Nephron (organoid): ENCODE results near the gene RFC2.

Experiments
- H3K27ac Mint-ChIP-seq, 3 experiments: 2 replicates each; pipeline ENCODE4 v1.8.0; 2020; ENCODE audit warnings: mixed read lengths in 3 of 3, mild to moderate bottlenecking in 2 of 3, moderate library complexity in 1 of 3
- H3K27me3 Mint-ChIP-seq: 2 replicates; pipeline ENCODE4 v1.8.0; 2021; ENCODE audit warnings: low read depth, mild to moderate bottlenecking, moderate library complexity, mixed read lengths
- H3K36me3 Mint-ChIP-seq: 2 replicates; pipeline ENCODE4 v1.8.0; 2020; ENCODE audit warnings: low read depth, mixed read lengths
- H3K4me1 Mint-ChIP-seq: 2 replicates; pipeline ENCODE4 v1.8.0; 2020; ENCODE audit warnings: mixed read lengths
- H3K4me3 Mint-ChIP-seq, 3 experiments: 2 replicates each; pipeline ENCODE4 v1.8.0; 2020; ENCODE audit warnings: mild to moderate bottlenecking in 3 of 3, mixed read lengths in 3 of 3, moderate library complexity in 2 of 3
- H3K9me3 Mint-ChIP-seq: 2 replicates; pipeline ENCODE4 v1.8.0; 2020; ENCODE audit warnings: mixed read lengths
- TF ChIP-seq, protein P1 (sequence below), 3 experiments: fragments of 200-600 bp; sonication (generic); IDR thresholded peaks; one replicate each; pipeline ENCODE4 v1.5.0; 2021; ENCODE audit warnings: antibody characterized with exemption in 3 of 3; ENCODE audit not compliant: unreplicated experiment in 3 of 3

Gene RFC2

DNA sequence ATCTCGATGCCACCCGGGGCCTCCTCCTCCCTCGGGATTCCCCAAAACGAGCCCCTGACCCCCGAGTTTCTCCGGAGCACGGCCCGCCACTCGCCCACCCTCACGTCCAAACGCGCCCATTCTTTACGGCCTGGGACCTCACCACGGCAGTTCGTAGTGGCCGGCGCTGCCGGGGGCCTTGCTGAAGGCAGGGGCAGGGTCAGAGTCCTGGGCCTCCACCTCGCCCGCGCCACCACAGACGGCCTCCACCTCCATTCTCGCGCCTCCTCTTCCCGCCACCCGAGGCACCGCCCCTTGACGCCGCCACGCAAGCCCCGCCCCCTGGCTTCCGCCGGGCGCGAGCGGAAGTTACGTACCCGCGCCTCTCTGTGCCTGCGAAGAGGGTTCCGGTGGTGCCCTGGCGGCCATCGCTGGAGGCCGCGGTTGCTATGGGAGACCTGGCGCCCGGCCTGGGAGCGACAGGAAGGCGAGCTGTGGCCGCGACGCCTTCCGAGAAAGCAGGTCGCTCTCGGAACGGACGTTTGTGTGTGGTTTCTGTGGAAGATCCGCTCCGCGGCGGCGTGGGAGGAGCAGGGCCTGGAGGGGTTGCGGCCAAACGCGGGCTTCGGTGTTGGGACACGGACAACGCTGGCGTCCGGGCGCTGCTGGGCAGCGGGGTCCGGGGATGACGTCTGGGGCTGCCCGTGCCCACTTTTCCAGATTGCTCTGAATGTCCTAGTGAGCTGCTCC, at the start of gene RFC2:
Gene RFC2 (minus strand): TSS at position 271 of the 729 bp plus-strand sequence. CDS start 16 bp downstream, at position 255.
- Mint-ChIP-seq H3K4me3 (peak within 1 kb of the TSS; percentile 97 to 98 (median 97)), H3K27me3 (no peaks in the 10 kb centered on the region), H3K9me3 (no peaks in the 10 kb centered on the region), H3K27ac (peak within 1 kb of the TSS; percentile 90 to 98 (median 96)), H3K4me1 (peaks cover 19% of the 10 kb centered on the region), H3K36me3 (peaks cover 23% of the 10 kb centered on the region)
- TF ChIP-seq, protein P1, sequence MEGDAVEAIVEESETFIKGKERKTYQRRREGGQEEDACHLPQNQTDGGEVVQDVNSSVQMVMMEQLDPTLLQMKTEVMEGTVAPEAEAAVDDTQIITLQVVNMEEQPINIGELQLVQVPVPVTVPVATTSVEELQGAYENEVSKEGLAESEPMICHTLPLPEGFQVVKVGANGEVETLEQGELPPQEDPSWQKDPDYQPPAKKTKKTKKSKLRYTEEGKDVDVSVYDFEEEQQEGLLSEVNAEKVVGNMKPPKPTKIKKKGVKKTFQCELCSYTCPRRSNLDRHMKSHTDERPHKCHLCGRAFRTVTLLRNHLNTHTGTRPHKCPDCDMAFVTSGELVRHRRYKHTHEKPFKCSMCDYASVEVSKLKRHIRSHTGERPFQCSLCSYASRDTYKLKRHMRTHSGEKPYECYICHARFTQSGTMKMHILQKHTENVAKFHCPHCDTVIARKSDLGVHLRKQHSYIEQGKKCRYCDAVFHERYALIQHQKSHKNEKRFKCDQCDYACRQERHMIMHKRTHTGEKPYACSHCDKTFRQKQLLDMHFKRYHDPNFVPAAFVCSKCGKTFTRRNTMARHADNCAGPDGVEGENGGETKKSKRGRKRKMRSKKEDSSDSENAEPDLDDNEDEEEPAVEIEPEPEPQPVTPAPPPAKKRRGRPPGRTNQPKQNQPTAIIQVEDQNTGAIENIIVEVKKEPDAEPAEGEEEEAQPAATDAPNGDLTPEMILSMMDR (IDR thresholded peaks at IDR 0.05; ENCODE audit: unreplicated experiment in 3 of 3), result peak in 2 of 3 experiments; percentile 24 to 35

DNA sequence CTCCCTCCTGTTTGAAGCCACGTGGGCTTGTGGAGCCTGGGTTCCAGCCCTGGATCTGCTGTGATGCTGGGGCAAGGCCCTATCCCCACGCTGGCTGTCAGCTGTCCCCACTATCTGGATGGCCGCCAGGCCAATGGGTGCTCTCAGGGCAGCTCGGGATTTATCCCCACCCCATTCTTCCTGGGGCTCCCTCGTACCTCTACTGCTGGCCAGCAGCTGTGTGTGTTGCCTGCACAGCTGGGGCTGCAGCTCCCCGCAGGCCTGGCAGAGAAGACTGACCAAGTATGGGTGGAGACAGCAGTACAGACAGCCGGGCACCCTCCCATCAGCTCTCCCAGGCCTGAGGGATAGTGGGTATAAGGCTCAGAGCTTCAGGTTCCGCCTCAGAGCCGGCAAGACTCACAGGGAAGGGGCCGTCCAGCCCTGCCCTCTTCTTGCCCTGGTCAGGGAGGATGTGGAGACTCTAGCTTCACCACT, 48.6 kb upstream of the RFC2 start:
- H3K4me1 Mint-ChIP-seq, result peaks cover 10% of the 10 kb centered on the region
- no peak overlapping the region for H3K4me3 Mint-ChIP-seq
- H3K27me3 Mint-ChIP-seq, result no peaks in the 10 kb centered on the region
- H3K36me3 Mint-ChIP-seq, result no peaks in the 10 kb centered on the region
- H3K27ac Mint-ChIP-seq, result no peak overlapping the region
- no peaks in the 10 kb centered on the region for H3K9me3 Mint-ChIP-seq
- TF ChIP-seq, protein P1 (IDR thresholded peaks at IDR 0.05; ENCODE audit: unreplicated experiment in 3 of 3), result no peak

DNA sequence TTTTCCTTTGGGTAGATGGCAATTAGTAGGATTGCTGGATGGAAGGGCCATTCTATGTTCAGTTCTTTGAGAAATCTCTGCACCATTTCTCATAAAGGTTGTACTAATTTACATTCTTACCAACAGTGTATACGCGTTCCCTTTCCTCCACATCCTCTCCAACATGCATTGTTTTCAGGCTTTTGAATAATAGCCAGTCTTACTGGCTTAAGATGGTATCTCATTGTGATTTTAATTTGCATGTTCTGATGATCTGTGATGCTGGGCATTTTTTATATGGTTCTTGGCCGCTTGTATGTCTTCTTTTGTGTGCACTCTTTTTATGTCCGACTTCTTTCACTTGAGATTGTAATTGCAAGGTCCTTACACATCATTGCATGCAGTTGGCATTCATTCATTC, 46.7 kb upstream of the RFC2 start:
- Mint-ChIP-seq H3K36me3 (peaks cover 2% of the 10 kb centered on the region), H3K27ac (no peak overlapping the region), H3K4me3 (no peak overlapping the region), H3K4me1 (no peaks in the 10 kb centered on the region), H3K27me3 (no peaks in the 10 kb centered on the region), H3K9me3 (no peaks in the 10 kb centered on the region)
- TF ChIP-seq, protein P1 (IDR thresholded peaks at IDR 0.05; ENCODE audit: unreplicated experiment in 3 of 3), result no peak

DNA sequence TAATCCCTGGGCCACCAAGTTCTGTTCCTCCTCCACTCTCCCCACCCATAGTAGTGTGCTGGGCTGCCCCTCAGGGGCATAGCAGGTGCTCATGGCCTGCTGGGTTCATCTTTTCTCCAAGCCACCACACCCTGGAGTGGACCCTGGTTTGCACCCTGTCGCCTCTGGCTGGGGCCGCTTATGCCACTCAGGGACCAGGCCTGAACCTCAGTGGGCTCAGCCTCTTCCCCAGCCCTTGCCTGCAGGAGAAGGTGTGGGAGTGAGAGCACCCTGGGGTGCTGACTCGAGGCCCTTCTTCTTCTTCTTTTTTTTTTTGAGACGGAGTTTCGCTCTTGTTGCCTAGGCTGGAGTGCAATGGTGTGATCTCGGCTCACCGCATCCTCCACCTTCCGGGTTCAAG, 45.2 kb upstream of the RFC2 start:
- Mint-ChIP-seq H3K9me3 (no peaks in the 10 kb centered on the region), H3K4me1 (peaks cover 11% of the 10 kb centered on the region), H3K27ac (no peak overlapping the region), H3K4me3 (no peak overlapping the region), H3K36me3 (peaks cover 9% of the 10 kb centered on the region), H3K27me3 (no peaks in the 10 kb centered on the region)
- TF ChIP-seq, protein P1 (IDR thresholded peaks at IDR 0.05; ENCODE audit: unreplicated experiment in 3 of 3), result no peak

DNA sequence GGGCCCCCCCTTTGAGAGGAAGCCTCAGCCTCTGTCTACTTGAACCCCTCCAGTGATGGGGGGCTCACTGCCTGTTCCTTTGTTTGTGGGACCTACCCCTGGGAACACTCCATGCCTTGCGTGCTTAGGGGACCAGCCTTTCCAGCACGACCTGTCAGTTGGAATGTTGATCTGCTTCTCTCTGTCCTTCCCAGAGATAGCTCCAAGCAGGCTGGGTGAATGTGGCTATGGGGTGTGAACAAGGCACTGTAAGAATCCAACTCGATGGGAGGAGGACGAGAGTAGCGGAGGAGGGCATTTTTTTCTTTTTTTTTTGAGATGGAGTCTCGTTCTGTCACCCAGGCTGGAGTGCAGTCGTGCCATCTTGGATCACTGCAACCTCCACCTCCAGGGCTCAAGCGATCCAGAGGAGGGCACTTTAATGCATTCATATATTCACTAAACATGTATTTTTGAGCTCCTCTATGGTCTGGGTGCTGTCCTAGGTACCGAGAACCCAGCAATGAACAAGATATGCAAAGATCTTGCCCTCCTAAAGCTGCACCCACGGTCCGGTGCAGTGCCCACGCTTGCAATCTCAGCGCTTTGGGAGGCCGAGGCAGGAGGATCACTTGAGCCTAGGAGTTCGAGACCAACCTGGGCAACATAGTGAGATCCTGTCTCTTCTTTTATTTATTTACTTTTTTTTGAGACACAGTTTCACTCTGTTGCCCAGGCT, 43.5 kb upstream of the RFC2 start:
- no peak overlapping the region for H3K27ac Mint-ChIP-seq
- no peaks in the 10 kb centered on the region for H3K9me3 Mint-ChIP-seq
- H3K4me3 Mint-ChIP-seq, result no peak overlapping the region
- TF ChIP-seq, protein P1 (IDR thresholded peaks at IDR 0.05; ENCODE audit: unreplicated experiment in 3 of 3), result no peak
- peaks cover 1% of the 10 kb centered on the region for H3K27me3 Mint-ChIP-seq
- peaks cover 9% of the 10 kb centered on the region for H3K36me3 Mint-ChIP-seq
- H3K4me1 Mint-ChIP-seq, result peaks cover 27% of the 10 kb centered on the region
